ENCODE data around the gene DDT.

Gene DDT

GRCh38 chr22:24010018-24010391, 35.8 kb upstream of the DDT start:
- H3K27ac ChIP-seq (ENCODE audit: poor library complexity, severe bottlenecking) = no peak overlapping the region
- ATAC-seq (ENCODE audit: low read depth) (no peak), DNase-seq (ENCODE audit: low spot score) (no peak)
- H3K9me3 ChIP-seq (ENCODE audit: severe bottlenecking) = no peaks in the 10 kb centered on the region
- peaks cover 7% of the 10 kb centered on the region for H3K36me3 ChIP-seq (ENCODE audit: low read depth)
- no peak for TF ChIP-seq CTCF (IDR thresholded peaks at IDR 0.05; ENCODE audit: poor library complexity, severe bottlenecking)
- H3K27me3 ChIP-seq (ENCODE audit: insufficient read depth, poor library complexity, severe bottlenecking) = no peaks in the 10 kb centered on the region
- H3K4me3 ChIP-seq (ENCODE audit: severe bottlenecking) = no peak overlapping the region
- H3K4me1 ChIP-seq (ENCODE audit: insufficient read depth, poor library complexity, severe bottlenecking) = no peaks in the 10 kb centered on the region

- Histone ChIP-seq H3K27me3 (ENCODE audit: insufficient read depth, poor library complexity, severe bottlenecking) (no peaks in the 10 kb centered on the region), H3K27ac (ENCODE audit: poor library complexity, severe bottlenecking) (no peak overlapping the region), H3K36me3 (ENCODE audit: low read depth) (peaks cover 7% of the 10 kb centered on the region), H3K4me3 (ENCODE audit: severe bottlenecking) (no peak overlapping the region), H3K4me1 (ENCODE audit: insufficient read depth, poor library complexity, severe bottlenecking) (no peaks in the 10 kb centered on the region), H3K9me3 (ENCODE audit: severe bottlenecking) (no peaks in the 10 kb centered on the region)
- ATAC-seq (ENCODE audit: low read depth) (no peak), DNase-seq (ENCODE audit: low spot score) (no peak)
- no peak for TF ChIP-seq CTCF (IDR thresholded peaks at IDR 0.05; ENCODE audit: poor library complexity, severe bottlenecking)
These were observed 35.2 kb upstream of the DDT start for GRCh38 chr22:24009227-24010017.

GRCh38 chr22:24008381-24009226, 34.4 kb upstream of the DDT start:
- H3K4me3 ChIP-seq (ENCODE audit: severe bottlenecking) = no peak overlapping the region
- no peak for TF ChIP-seq CTCF (IDR thresholded peaks at IDR 0.05; ENCODE audit: poor library complexity, severe bottlenecking)
- DNase-seq (ENCODE audit: low spot score) = no peak
- H3K27ac ChIP-seq (ENCODE audit: poor library complexity, severe bottlenecking) = no peak overlapping the region
- no peaks in the 10 kb centered on the region for H3K9me3 ChIP-seq (ENCODE audit: severe bottlenecking)
- H3K4me1 ChIP-seq (ENCODE audit: insufficient read depth, poor library complexity, severe bottlenecking) = no peaks in the 10 kb centered on the region
- ATAC-seq (ENCODE audit: low read depth) = no peak
- peaks cover 3% of the 10 kb centered on the region for H3K36me3 ChIP-seq (ENCODE audit: low read depth)
- H3K27me3 ChIP-seq (ENCODE audit: insufficient read depth, poor library complexity, severe bottlenecking) = no peaks in the 10 kb centered on the region

- no peaks in the 10 kb centered on the region for H3K27me3 ChIP-seq (ENCODE audit: insufficient read depth, poor library complexity, severe bottlenecking)
- no peaks in the 10 kb centered on the region for H3K4me1 ChIP-seq (ENCODE audit: insufficient read depth, poor library complexity, severe bottlenecking)
These were observed 33.7 kb upstream of the DDT start for GRCh38 chr22:24008022-24008283.

More at GRCh38 chr22:24008022-24008283, 33.7 kb upstream of the DDT start:
- Histone ChIP-seq H3K36me3 (ENCODE audit: low read depth) (no peaks in the 10 kb centered on the region), H3K4me3 (ENCODE audit: severe bottlenecking) (no peak overlapping the region), H3K9me3 (ENCODE audit: severe bottlenecking) (no peaks in the 10 kb centered on the region), H3K27ac (ENCODE audit: poor library complexity, severe bottlenecking) (no peak overlapping the region)
- DNase-seq (ENCODE audit: low spot score) = no peak
- no peak for ATAC-seq (ENCODE audit: low read depth)
- no peak for TF ChIP-seq CTCF (IDR thresholded peaks at IDR 0.05; ENCODE audit: poor library complexity, severe bottlenecking)
